NCI-H2171 treated with DMSO at 0.1 percent for 48 hours (cell line): Measurements from ENCODE around the gene ASB16.
A peak's percentile ranks its signal among the peaks of the same experiment; 100 is the strongest.
"Not testable (repeated sequence)": the region's sequence is repeated elsewhere in the genome, so short reads cannot be mapped to it uniquely, and the experiment has no call there.

ENCODE experiments used
- DNase-seq: peaks from one replicate; lab custom pipeline; 2025; lab: John Stamatoyannopoulos, UW

Gene ASB16

GRCh38 chr17:44170499-44171201 is at the start of gene ASB16:
ASB16 (plus strand) TSS chr17:44170704; CDS start chr17:44170790, 86 bp downstream.
- peak; percentile 8 for DNase-seq

- peak; percentile 61 for DNase-seq
These were observed 49.5 kb upstream of the ASB16 start for GRCh38 chr17:44120851-44121605.

GRCh38 chr17:44121997-44122815 is 48.3 kb upstream of the ASB16 start:
- DNase-seq = no peak

- peak; percentile 24 for DNase-seq
These were observed 47.6 kb upstream of the ASB16 start for GRCh38 chr17:44122816-44123355.

GRCh38 chr17:44123356-44124117 is 47.0 kb upstream of the ASB16 start, which contains the start of gene HDAC5:
HDAC5 (minus strand) TSS chr17:44123641; CDS start chr17:44117515, 6,126 bp downstream.
- peak; percentile 91 for DNase-seq

GRCh38 chr17:44124118-44124438 is 46.4 kb upstream of the ASB16 start:
- DNase-seq = no peak

GRCh38 chr17:44128383-44128782 is 42.1 kb upstream of the ASB16 start:
- DNase-seq = no peak

- DNase-seq = no peak
These were observed 39.7 kb upstream of the ASB16 start for GRCh38 chr17:44130693-44131349.

GRCh38 chr17:44131372-44131771 is 39.1 kb upstream of the ASB16 start:
- not testable (repeated sequence) for DNase-seq

GRCh38 chr17:44132275-44132821 is 38.2 kb upstream of the ASB16 start:
- no peak for DNase-seq

GRCh38 chr17:44133918-44134476 is 36.5 kb upstream of the ASB16 start:
- DNase-seq = no peak

- DNase-seq = no peak
These were observed 35.5 kb upstream of the ASB16 start for GRCh38 chr17:44134752-44135568.

GRCh38 chr17:44137891-44138709 is 32.4 kb upstream of the ASB16 start:
- DNase-seq = peak; percentile 80

- DNase-seq = not testable (repeated sequence)
These were observed 26.6 kb upstream of the ASB16 start for GRCh38 chr17:44143921-44144320.

GRCh38 chr17:44144966-44145739 is 25.4 kb upstream of the ASB16 start:
- DNase-seq = no peak

- no peak for DNase-seq
These were observed 23.8 kb upstream of the ASB16 start for GRCh38 chr17:44146375-44147346.

- DNase-seq = no peak
These were observed 22.7 kb upstream of the ASB16 start for GRCh38 chr17:44147812-44148211.
